K562 (cell line): Measurements from ENCODE around the gene EHMT2. TPM values are rescaled to one million over a fixed set of nuclear protein-coding genes. Genes with fewer than 3 reads are reported as not detected.

ENCODE experiments used
- ARID2 ChIP-seq: fragments of 450-650 bp; IDR thresholded peaks from 2 replicates; pipeline ENCODE4 v1.6.1; 2017; ENCODE audit warnings: antibody characterized with exemption, mild to moderate bottlenecking
- DPF2 ChIP-seq: fragments of 450-650 bp; IDR thresholded peaks from 2 replicates; pipeline ENCODE4 v1.6.1; 2016
- ERF ChIP-seq: fragments of 450-650 bp; formaldehyde crosslinking; IDR thresholded peaks from 2 replicates; pipeline ENCODE4 v1.4.0; 2020; ENCODE audit warnings: mild to moderate bottlenecking, mixed read lengths
- ETV5 ChIP-seq: sonication (generic); formaldehyde crosslinking; IDR thresholded peaks from 2 replicates; pipeline ENCODE4 v1.4.0; 2020; ENCODE audit warnings: low read depth, mild to moderate bottlenecking, missing genetic modification reagents
- FOXA1 ChIP-seq: fragments of 450-650 bp; IDR thresholded peaks from 2 replicates; pipeline ENCODE4 v1.6.1; 2016; ENCODE audit warnings: mild to moderate bottlenecking, borderline replicate concordance
- FOXA3 ChIP-seq, 2 experiments: fragments of 450-650 bp in 1 of 2; sonication (generic) in 1 of 2; formaldehyde crosslinking; IDR thresholded peaks in 1 of 2; conservative IDR thresholded peaks in 1 of 2; 2 replicates each; pipeline versions ENCODE4 v1.4.0 to v1.8.0; 2020 to 2022; ENCODE audit warnings: mild to moderate bottlenecking in 2 of 2, missing genetic modification reagents in 1 of 2
- HNRNPLL ChIP-seq: fragments of 200-400 bp; formaldehyde crosslinking; IDR thresholded peaks from 2 replicates; pipeline ENCODE4 v1.6.1; 2017; ENCODE audit warnings: low read length, low read depth, mild to moderate bottlenecking; ENCODE audit not compliant: poor library complexity, severe bottlenecking
- IFI16 ChIP-seq: fragments of 250-450 bp; sonication (Bioruptor Pico); IDR thresholded peaks from 2 replicates; pipeline ENCODE4 v2.1.2; 2022; ENCODE audit warnings: mild to moderate bottlenecking, inconsistent platforms
- KDM5B ChIP-seq: fragments of 200-600 bp; sonication (generic); IDR thresholded peaks from 2 replicates; pipeline ENCODE4 v1.6.1; 2012; ENCODE audit warnings: low read depth, mild to moderate bottlenecking, moderate library complexity, low read length, control low read depth, inconsistent platforms; ENCODE audit not compliant: insufficient replicate concordance
- RAD21 ChIP-seq, 2 experiments: fragments of 250-450 bp in 1 of 2; fragments of 450-650 bp in 1 of 2; sonication (Bioruptor Pico) in 1 of 2; formaldehyde crosslinking in 1 of 2; IDR thresholded peaks in 1 of 2; conservative IDR thresholded peaks in 1 of 2; 2 replicates each; pipeline versions ENCODE4 v1.4.0 to v1.8.0; 2020 to 2022; ENCODE audit warnings: mild to moderate bottlenecking in 2 of 2, moderate library complexity in 1 of 2
- RBM22 ChIP-seq: fragments of 200-400 bp; formaldehyde crosslinking; IDR thresholded peaks from 2 replicates; pipeline ENCODE4 v1.6.1; 2018; ENCODE audit warnings: low read length, low read depth; ENCODE audit not compliant: poor library complexity, severe bottlenecking
- SNIP1 ChIP-seq: fragments of 450-650 bp; IDR thresholded peaks from 2 replicates; pipeline ENCODE4 v1.7.1; 2017; ENCODE audit warnings: low read depth, mild to moderate bottlenecking
- TAL1 ChIP-seq: fragments of 450-650 bp; IDR thresholded peaks from 2 replicates; pipeline ENCODE4 v1.6.1; 2016; ENCODE audit warnings: mild to moderate bottlenecking
- TOE1 ChIP-seq, 2 experiments: fragments of 450-650 bp in 1 of 2; sonication (generic) in 1 of 2; formaldehyde crosslinking in 1 of 2; IDR thresholded peaks; 2 replicates each; pipeline versions ENCODE4 v1.7.1 to v1.8.0; 2016 to 2022; ENCODE audit warnings: borderline replicate concordance in 2 of 2, mild to moderate bottlenecking in 2 of 2, antibody characterized with exemption in 1 of 2, inconsistent platforms in 1 of 2, low read depth in 1 of 2, missing genetic modification reagents in 1 of 2, moderate library complexity in 1 of 2
- ZBTB1 ChIP-seq: sonication (generic); formaldehyde crosslinking; IDR thresholded peaks from 2 replicates; pipeline ENCODE4 v1.8.1; 2023; ENCODE audit warnings: missing genetic modification reagents, low read depth, mild to moderate bottlenecking, borderline replicate concordance
- ZC3H4 ChIP-seq: sonication (generic); formaldehyde crosslinking; IDR thresholded peaks from 2 replicates; pipeline ENCODE4 v1.9.0; 2021; ENCODE audit warnings: missing genetic modification reagents, borderline replicate concordance
- ZNF12 ChIP-seq: sonication (generic); formaldehyde crosslinking; IDR thresholded peaks from 2 replicates; pipeline ENCODE4 v1.4.0; 2020; ENCODE audit warnings: mild to moderate bottlenecking, missing genetic modification reagents
- ZNF133 ChIP-seq: fragments of 250-450 bp; sonication (Bioruptor Pico); IDR thresholded peaks from 2 replicates; pipeline ENCODE4 v1.4.0; 2020; ENCODE audit warnings: mild to moderate bottlenecking
- ZNF239 ChIP-seq: fragments of 250-450 bp; sonication (Bioruptor Pico); IDR thresholded peaks from 2 replicates; pipeline ENCODE4 v1.4.0; 2020; ENCODE audit warnings: mild to moderate bottlenecking
- ZNF263 ChIP-seq: sonication (generic); formaldehyde crosslinking; IDR thresholded peaks from 2 replicates; pipeline ENCODE4 v1.8.0; 2022; ENCODE audit warnings: mild to moderate bottlenecking, missing genetic modification reagents, borderline replicate concordance
- ZNF436 ChIP-seq: fragments of 250-450, 450-650 bp; sonication (Bioruptor Pico); formaldehyde crosslinking; IDR thresholded peaks from 2 replicates; pipeline ENCODE4 v1.7.0; 2020; ENCODE audit warnings: mild to moderate bottlenecking
- ZNF584 ChIP-seq: fragments of 200-800 bp; sonication (Bioruptor generic); IDR thresholded peaks from 2 replicates; pipeline ENCODE4 v1.6.1; 2016; ENCODE audit warnings: low read depth, mild to moderate bottlenecking, missing genetic modification characterization, missing compliant biosample characterization
- polyA plus RNA-seq, 8 experiments: library from polyadenylated mRNA; depleted of rRNA in 4 of 8; stranded (reverse) in 5 of 8; unstranded in 3 of 8; fragments of >200 nt; fragmentation: Nextera tagmentation in 2 of 8; fragmentation: Illumina TruSeq in 1 of 8; extraction: Ambion mirVana in 2 of 8; extraction: Trizol in 1 of 8; gene quantifications; 2 replicates each; pipeline versions ENCODE4 v1.2.1 to v1.2.3, GENCODE V29; 2011 to 2014; ENCODE audit warnings: inconsistent platforms in 1 of 8, missing spikeins in 1 of 8
- total RNA-seq, 7 experiments: library from RNA; depleted of rRNA in 6 of 7; stranded (reverse); fragments of >200 nt in 6 of 7; fragmentation: Illumina TruSeq in 2 of 7; extraction: Trizol in 2 of 7; gene quantifications; 2 replicates each; pipeline versions ENCODE4 v1.2.1 to v1.2.3, GENCODE V29; 2011 to 2021; ENCODE audit warnings: low replicate concordance in 1 of 7
- TF ChIP-seq, protein P1 (sequence below): fragments of 250-450 bp; sonication (Bioruptor Pico); IDR thresholded peaks from 2 replicates; pipeline ENCODE4 v1.9.0; 2021; ENCODE audit warnings: mild to moderate bottlenecking, inconsistent platforms
- TF ChIP-seq, protein P2 (sequence below): fragments of 250-450 bp; sonication (Bioruptor Pico); IDR thresholded peaks from 2 replicates; pipeline ENCODE4 v1.4.0; 2020; ENCODE audit warnings: mild to moderate bottlenecking

EHMT2 gene
- total and polyA plus RNA-seq, 9 of the 15 experiments (the other 6 are each of a cell fraction or from before 2014, with no cell fraction given), result 2.1 to 63.8 (median 38.5) TPM

DNA sequence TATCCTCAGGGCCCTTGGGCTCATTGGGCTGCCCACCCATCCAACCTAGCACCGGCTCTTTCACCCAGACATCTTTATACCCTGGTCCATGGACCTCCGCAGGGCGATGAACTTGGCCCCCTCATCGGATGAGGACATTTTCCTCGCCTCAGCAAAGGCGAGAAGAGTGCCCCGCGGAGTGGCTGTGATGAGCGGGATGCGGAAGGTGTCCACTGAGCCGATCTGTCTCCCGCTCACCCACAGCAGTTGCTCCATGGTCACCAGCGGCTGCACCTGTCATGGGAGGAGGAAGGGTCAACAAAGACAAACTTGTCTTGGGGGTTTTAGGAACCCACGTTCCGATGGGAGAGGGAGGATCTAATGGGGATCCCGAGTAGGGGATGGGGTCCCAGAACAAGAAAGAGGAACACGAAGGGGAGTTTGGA is 35.6 kb downstream of the EHMT2 start (continued):
- TF ChIP-seq ZBTB1 (CRISPR knock-in tag) (no peak), IFI16 (peak; percentile 69; the same call in 1 of the 2 replicates), ZNF12 (CRISPR knock-in tag) (no peak), ZNF263 (0 out of 2 replicates have a peak, but pooled peaks have one; percentile 48), ERF (peak; percentile 12; the same call in 1 of the 2 replicates), TAL1 (no peak), ZNF584 (CRISPR knock-in tag) (no peak), RBM22 (no peak), ZNF239 (CRISPR knock-in tag) (no peak), ZC3H4 (CRISPR knock-in tag) (0 out of 2 replicates have a peak, but pooled peaks have one; percentile 81), KDM5B (no peak), SNIP1 (no peak), ARID2 (no peak), ZNF436 (CRISPR knock-in tag) (0 out of 2 replicates have a peak, but pooled peaks have one; percentile 24), RAD21 (CRISPR knock-in tag; conservative IDR thresholded peaks at IDR 0.05 in 1 of 2, IDR thresholded peaks at IDR 0.05 in 1 of 2) (0 out of 4 replicates have a peak, but pooled peaks of 1 of the 2 experiments have one; percentile 3), ZNF133 (CRISPR knock-in tag) (no peak), ETV5 (CRISPR knock-in tag) (no peak), FOXA1 (no peak), FOXA3 (CRISPR knock-in tag; conservative IDR thresholded peaks at IDR 0.05 in 1 of 2, IDR thresholded peaks at IDR 0.05 in 1 of 2) (peak in 1 of 2 experiments; percentile 30; a peak in 1 of 4 replicates), HNRNPLL (peak; percentile 14), TOE1 (IDR thresholded peaks at IDR 0.05; ENCODE audit: borderline replicate concordance) (no peak), TOE1 (CRISPR knock-in tag; IDR thresholded peaks at IDR 0.05; ENCODE audit: borderline replicate concordance, low read depth) (0 out of 2 replicates have a peak, but pooled peaks have one; percentile 19), DPF2 (no peak)
- TF ChIP-seq, protein P1, sequence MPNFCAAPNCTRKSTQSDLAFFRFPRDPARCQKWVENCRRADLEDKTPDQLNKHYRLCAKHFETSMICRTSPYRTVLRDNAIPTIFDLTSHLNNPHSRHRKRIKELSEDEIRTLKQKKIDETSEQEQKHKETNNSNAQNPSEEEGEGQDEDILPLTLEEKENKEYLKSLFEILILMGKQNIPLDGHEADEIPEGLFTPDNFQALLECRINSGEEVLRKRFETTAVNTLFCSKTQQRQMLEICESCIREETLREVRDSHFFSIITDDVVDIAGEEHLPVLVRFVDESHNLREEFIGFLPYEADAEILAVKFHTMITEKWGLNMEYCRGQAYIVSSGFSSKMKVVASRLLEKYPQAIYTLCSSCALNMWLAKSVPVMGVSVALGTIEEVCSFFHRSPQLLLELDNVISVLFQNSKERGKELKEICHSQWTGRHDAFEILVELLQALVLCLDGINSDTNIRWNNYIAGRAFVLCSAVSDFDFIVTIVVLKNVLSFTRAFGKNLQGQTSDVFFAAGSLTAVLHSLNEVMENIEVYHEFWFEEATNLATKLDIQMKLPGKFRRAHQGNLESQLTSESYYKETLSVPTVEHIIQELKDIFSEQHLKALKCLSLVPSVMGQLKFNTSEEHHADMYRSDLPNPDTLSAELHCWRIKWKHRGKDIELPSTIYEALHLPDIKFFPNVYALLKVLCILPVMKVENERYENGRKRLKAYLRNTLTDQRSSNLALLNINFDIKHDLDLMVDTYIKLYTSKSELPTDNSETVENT (CRISPR knock-in tag), result peak; percentile 31; the same call in 1 of the 2 replicates
- TF ChIP-seq, protein P2, sequence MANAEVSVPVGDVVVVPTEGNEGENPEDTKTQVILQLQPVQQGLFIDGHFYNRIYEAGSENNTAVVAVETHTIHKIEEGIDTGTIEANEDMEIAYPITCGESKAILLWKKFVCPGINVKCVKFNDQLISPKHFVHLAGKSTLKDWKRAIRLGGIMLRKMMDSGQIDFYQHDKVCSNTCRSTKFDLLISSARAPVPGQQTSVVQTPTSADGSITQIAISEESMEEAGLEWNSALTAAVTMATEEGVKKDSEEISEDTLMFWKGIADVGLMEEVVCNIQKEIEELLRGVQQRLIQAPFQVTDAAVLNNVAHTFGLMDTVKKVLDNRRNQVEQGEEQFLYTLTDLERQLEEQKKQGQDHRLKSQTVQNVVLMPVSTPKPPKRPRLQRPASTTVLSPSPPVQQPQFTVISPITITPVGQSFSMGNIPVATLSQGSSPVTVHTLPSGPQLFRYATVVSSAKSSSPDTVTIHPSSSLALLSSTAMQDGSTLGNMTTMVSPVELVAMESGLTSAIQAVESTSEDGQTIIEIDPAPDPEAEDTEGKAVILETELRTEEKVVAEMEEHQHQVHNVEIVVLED (CRISPR knock-in tag), result 0 out of 2 replicates have a peak, but pooled peaks have one; percentile 32
